ENCODE measurements around the gene ZNF497. TPM values are rescaled to one million over a fixed set of nuclear protein-coding genes. Genes with fewer than 3 reads are reported as not detected.

ZNF497 gene
- total and polyA plus RNA-seq, 2 of the 13 experiments (the other 11 are each of a cell fraction or from before 2014, with no cell fraction given) = 1.5 to 1.9 TPM

GRCh38 chr19:58397533-58398037 is 35.0 kb upstream of the ZNF497 start (continued):
- no peak for TF ChIP-seq ARID4A (CRISPR knock-in tag; IDR thresholded peaks at IDR 0.05; ENCODE audit: borderline replicate concordance)
- TF ChIP-seq KAT7 (CRISPR knock-in tag; IDR thresholded peaks at IDR 0.05; ENCODE audit: borderline replicate concordance) = no peak
- TF ChIP-seq TARDBP (CRISPR knock-in tag; IDR thresholded peaks at IDR 0.05) = no peak

- Histone ChIP-seq H2AFZ (ENCODE audit: low read length) (no peak overlapping the region), H3K27me3 (ENCODE audit: control insufficient read depth in 1 of 2, insufficient read depth in 2 of 2, low read length in 2 of 2) (no peaks in the 10 kb centered on the region), H3K27ac (ENCODE audit: extremely low read length, insufficient read depth, low read length) (no peak overlapping the region), H3K4me3 (replicated peaks in 1 of 3; ENCODE audit: insufficient read depth in 1 of 3, low read depth in 2 of 3, low read length in 3 of 3) (no peak overlapping the region), H4K20me1 (ENCODE audit: insufficient read depth, low read length) (peaks cover 19% of the 10 kb centered on the region; the same call in 1 of the 2 replicates), H3K9ac (ENCODE audit: insufficient read depth, low read depth, low read length) (no peak overlapping the region), H3K4me2 (ENCODE audit: low read depth, low read length) (no peak overlapping the region), H3K9me3 (ENCODE audit: low read length) (no peaks in the 10 kb centered on the region), H3K4me1 (ENCODE audit: insufficient read depth, low read length) (peaks cover 20% of the 10 kb centered on the region), H3K36me3 (replicated peaks in 1 of 2; ENCODE audit: control insufficient read depth in 1 of 2, insufficient read depth in 2 of 2, low read length in 2 of 2) (peaks cover 12 to 33% of the 10 kb centered on the region in 2 experiments), H3K79me2 (ENCODE audit: insufficient read depth, low read length) (peaks cover 1% of the 10 kb centered on the region)
- ATAC-seq = peak; percentile 0
- ChIA-PET CTCF (ENCODE audit: low intra/inter-chr PET ratio, low total read pairs) (no interaction called here), POLR2A (interaction anchor here (1.3 kb wide), 1 partner anchor 12 kb away, joined by 3 read pairs; the partner anchor contains the start of gene ZNF584)
- FAIRE-seq = no peak
- WGBS (ENCODE audit: low lambda C conversion rate) = 95% methylated on average over 27 of the region's 58 CpGs
- TF ChIP-seq ZNF543 (CRISPR knock-in tag; IDR thresholded peaks at IDR 0.05) = no peak
- intact Hi-C loops (cut with micrococcal nuclease; ENCODE audit: unreplicated experiment) = no loop called here
- BruUV-seq (replicated peaks) = no TSS peak
- in situ Hi-C loops (cut with HindIII; ENCODE audit: extremely low pct_ligation_motif_present, low pct_unique_long_range_greater_than_20kb) = no loop called here
- no peak for DNase-seq (ENCODE audit: low spot score)
These were observed 34.4 kb upstream of the ZNF497 start for GRCh38 chr19:58396691-58397532.
